BE2C (cell line): ENCODE data around the gene SRPRB.

Source experiments
- DNase-seq: peaks from one replicate; pipeline ENCODE4 v3.0.0-alpha.2; 2020
- H3K27me3 ChIP-seq: fragments of 250-450 bp; sonication (Bioruptor Pico); 2 replicates; pipeline ENCODE4 v1.5.1; 2020; ENCODE audit warnings: mild to moderate bottlenecking
- H3K36me3 ChIP-seq: fragments of 250-450 bp; sonication (Bioruptor Pico); 2 replicates; pipeline ENCODE4 v1.5.1; 2020; ENCODE audit warnings: mild to moderate bottlenecking
- H3K4me1 ChIP-seq: fragments of 250-450 bp; sonication (Bioruptor Pico); 2 replicates; pipeline ENCODE4 v1.5.1; 2020
- H3K4me3 ChIP-seq: 2 replicates; pipeline ENCODE4 v1.5.1; 2011; ENCODE audit warnings: low read depth, low read length
- H3K9me3 ChIP-seq: fragments of 250-450 bp; sonication (Bioruptor Pico); 2 replicates; pipeline ENCODE4 v1.5.1; 2020
- CTCF ChIP-seq: IDR thresholded peaks from 2 replicates; pipeline ENCODE4 v1.5.1; 2012; ENCODE audit warnings: mild to moderate bottlenecking, low read depth, low read length

SRPRB gene

GRCh38 chr3:133759740-133760305 is 45.8 kb upstream of the SRPRB start:
- no peak for DNase-seq
- Histone ChIP-seq H3K4me1 (no peaks in the 10 kb centered on the region), H3K4me3 (no peak overlapping the region), H3K27me3 (peaks cover 21% of the 10 kb centered on the region; the same call in 1 of the 2 replicates), H3K36me3 (no peaks in the 10 kb centered on the region), H3K9me3 (no peaks in the 10 kb centered on the region)
- no peak for TF ChIP-seq CTCF

- Histone ChIP-seq H3K27me3 (peaks cover 21% of the 10 kb centered on the region; the same call in 1 of the 2 replicates), H3K4me1 (no peaks in the 10 kb centered on the region), H3K9me3 (no peaks in the 10 kb centered on the region), H3K36me3 (no peaks in the 10 kb centered on the region), H3K4me3 (no peak overlapping the region)
- no peak for TF ChIP-seq CTCF
- DNase-seq = no peak
Measured at GRCh38 chr3:133760916-133761315, 44.7 kb upstream of the SRPRB start.

- Histone ChIP-seq H3K4me3 (no peak overlapping the region), H3K4me1 (no peaks in the 10 kb centered on the region), H3K27me3 (peaks cover 23% of the 10 kb centered on the region), H3K36me3 (no peaks in the 10 kb centered on the region), H3K9me3 (no peaks in the 10 kb centered on the region)
- TF ChIP-seq CTCF = no peak
- no peak for DNase-seq
Measured at GRCh38 chr3:133761605-133762484, 43.8 kb upstream of the SRPRB start.

GRCh38 chr3:133762539-133762938 is 43.1 kb upstream of the SRPRB start:
- peaks cover 23% of the 10 kb centered on the region for H3K27me3 ChIP-seq
- H3K9me3 ChIP-seq = no peaks in the 10 kb centered on the region
- TF ChIP-seq CTCF = no peak
- DNase-seq = no peak
- H3K4me1 ChIP-seq = no peaks in the 10 kb centered on the region
- no peaks in the 10 kb centered on the region for H3K36me3 ChIP-seq
- no peak overlapping the region for H3K4me3 ChIP-seq

GRCh38 chr3:133763797-133764683 is 41.6 kb upstream of the SRPRB start:
- Histone ChIP-seq H3K36me3 (no peaks in the 10 kb centered on the region), H3K9me3 (no peaks in the 10 kb centered on the region), H3K4me3 (no peak overlapping the region), H3K4me1 (no peaks in the 10 kb centered on the region), H3K27me3 (peaks cover 19% of the 10 kb centered on the region)
- DNase-seq = no peak
- TF ChIP-seq CTCF = no peak
